Keratinocyte (primary cell): ENCODE measurements around the gene WBP1L. TPM values are rescaled to one million over a fixed set of nuclear protein-coding genes. Genes with fewer than 3 reads are reported as not detected.

ENCODE experiments used
- DNase-seq: peaks from one replicate; pipeline ENCODE4 v3.0.0-alpha.2; 2011; ENCODE audit warnings: low read depth, missing footprints, low spot score
- FAIRE-seq: peaks from 2 replicates; lab custom pipeline; 2011; peaks lifted over from hg19 to GRCh38; lab: Jason Lieb, UNC
- H2AFZ ChIP-seq: 2 replicates; pipeline ENCODE4 v1.6.0; 2012; ENCODE audit warnings: low read length, control low read depth, inconsistent platforms; ENCODE audit not compliant: control insufficient read depth
- H3K27ac ChIP-seq: 2 replicates; pipeline ENCODE4 v1.5.1; 2011; ENCODE audit warnings: low read length; ENCODE audit not compliant: control insufficient read depth, insufficient read depth
- H3K27me3 ChIP-seq: 3 replicates; pipeline ENCODE4 v1.6.0; 2011; ENCODE audit warnings: low read length; ENCODE audit not compliant: control insufficient read depth, insufficient read depth; ENCODE audit errors: extremely low read depth
- H3K36me3 ChIP-seq, 2 experiments: 2 replicates in 1 of 2; 3 replicates in 1 of 2; pipeline ENCODE4 v1.5.1; 2011; ENCODE audit warnings: low read length in 2 of 2, mild to moderate bottlenecking in 1 of 2; ENCODE audit not compliant: control insufficient read depth in 2 of 2, insufficient read depth in 2 of 2; ENCODE audit errors: extremely low read depth in 1 of 2
- H3K4me1 ChIP-seq: 3 replicates; pipeline ENCODE4 v1.5.1; 2011; ENCODE audit warnings: low read length; ENCODE audit not compliant: control insufficient read depth, insufficient read depth; ENCODE audit errors: extremely low read depth
- H3K4me2 ChIP-seq: 3 replicates; pipeline ENCODE4 v1.6.0; 2011; ENCODE audit warnings: low read depth, low read length; ENCODE audit not compliant: control insufficient read depth, insufficient read depth; ENCODE audit errors: extremely low read depth
- H3K4me3 ChIP-seq, 3 experiments: fragments of 200-600 bp in 1 of 3; sonication (generic) in 1 of 3; 2 replicates in 2 of 3; 3 replicates in 1 of 3; pipeline ENCODE4 v1.5.1; 2011 to 2016; ENCODE audit warnings: low read length in 3 of 3, mild to moderate bottlenecking in 3 of 3, control low read depth in 2 of 3, inconsistent platforms in 1 of 3, low read depth in 1 of 3, mixed read lengths in 1 of 3, mixed run types in 1 of 3, moderate library complexity in 1 of 3; ENCODE audit not compliant: control insufficient read depth in 2 of 3, insufficient read depth in 2 of 3; ENCODE audit errors: extremely low read depth in 1 of 3
- H3K79me2 ChIP-seq: 2 replicates; pipeline ENCODE4 v1.6.0; 2012; ENCODE audit warnings: low read length; ENCODE audit not compliant: control insufficient read depth, insufficient read depth
- H3K9ac ChIP-seq: 3 replicates; pipeline ENCODE4 v1.6.0; 2011; ENCODE audit warnings: low read length; ENCODE audit not compliant: control insufficient read depth, insufficient read depth; ENCODE audit errors: extremely low read depth
- H3K9me1 ChIP-seq: 3 replicates; pipeline ENCODE4 v1.6.0; 2011; ENCODE audit warnings: low read length; ENCODE audit not compliant: control insufficient read depth, insufficient read depth; ENCODE audit errors: extremely low read depth
- H3K9me3 ChIP-seq: 2 replicates; pipeline ENCODE4 v1.5.1; 2012; ENCODE audit warnings: low read depth, low read length; ENCODE audit not compliant: control insufficient read depth
- H4K20me1 ChIP-seq: 3 replicates; pipeline ENCODE4 v1.6.0; 2011; ENCODE audit warnings: low read length; ENCODE audit not compliant: control insufficient read depth, insufficient read depth; ENCODE audit errors: extremely low read depth
- EZH2 ChIP-seq: IDR thresholded peaks from one replicate; pipeline ENCODE4 v1.6.1; 2012; ENCODE audit warnings: inconsistent platforms, mild to moderate bottlenecking, low read length, moderate library complexity
- dilution Hi-C: fragments of 300-500 bp; cut with MboI; formaldehyde crosslinking; loops from one replicate; pipeline ENCODE4 v1.7.0; 2020; ENCODE audit warnings: low sequenced_read_pairs; ENCODE audit not compliant: extremely low pct_ligation_motif_present
- polyA plus RNA-seq, 5 experiments: library from polyadenylated mRNA; depleted of rRNA in 3 of 5; stranded (reverse) in 3 of 5; stranded (forward) in 1 of 5; unstranded in 1 of 5; fragments of >200 nt; gene quantifications; 1 replicate in 1 of 5; 2 replicates in 3 of 5; 3 replicates in 1 of 5; pipeline versions ENCODE4 v1.2.1 to v1.2.3, GENCODE V29; 2011 to 2012; ENCODE audit warnings: missing spikeins in 2 of 5, low read depth in 1 of 5, low replicate concordance in 1 of 5
- TF ChIP-seq, protein P1 (sequence below), 3 experiments: IDR thresholded peaks in 1 of 3; conservative IDR thresholded peaks in 1 of 3; optimal IDR thresholded peaks in 1 of 3; 2 replicates in 2 of 3; 3 replicates in 1 of 3; pipeline versions ENCODE3 to v1.5.1; 2011; ENCODE audit warnings: low read length in 3 of 3, mild to moderate bottlenecking in 3 of 3, moderate library complexity in 2 of 3, control low read depth in 1 of 3, inconsistent platforms in 1 of 3; ENCODE audit not compliant: insufficient read depth in 2 of 3; ENCODE audit errors: extremely low read depth in 1 of 3

The WBP1L gene
- polyA plus RNA-seq, 1 donor (not counting 4 experiments of a cell fraction or from before 2014, with no cell fraction given) = 24.3 TPM

DNA sequence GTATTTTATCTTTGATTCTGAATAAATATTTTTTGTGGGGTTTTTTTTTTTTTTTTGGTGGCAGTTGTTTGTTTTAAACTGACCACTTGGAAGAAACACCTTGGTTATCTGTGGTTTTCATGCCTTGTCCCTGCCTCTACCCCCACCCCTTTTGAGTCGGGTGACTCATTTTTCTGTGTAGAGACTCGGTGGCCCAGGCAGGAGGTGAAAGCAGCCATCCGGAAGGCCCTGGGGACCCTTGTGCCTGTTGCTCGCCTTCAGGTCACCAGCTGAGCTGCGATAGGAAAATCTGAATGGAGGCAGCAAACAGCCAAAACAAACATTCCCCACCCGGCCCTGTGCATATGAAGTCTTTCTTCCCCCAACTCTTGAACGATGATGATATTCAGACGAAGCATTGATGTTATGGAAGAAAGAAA lies 70.7 kb downstream of the WBP1L start:
- Histone ChIP-seq H3K9ac (no peak overlapping the region), H3K79me2 (no peaks in the 10 kb centered on the region), H3K4me3 (no peak overlapping the region), H3K27me3 (no peaks in the 10 kb centered on the region), H4K20me1 (no peaks in the 10 kb centered on the region), H3K9me3 (no peaks in the 10 kb centered on the region), H2AFZ (no peak overlapping the region), H3K4me2 (no peak overlapping the region), H3K4me1 (peaks cover 19% of the 10 kb centered on the region), H3K27ac (no peak overlapping the region), H3K36me3 (peaks cover 4 to 14% of the 10 kb centered on the region in 2 experiments), H3K9me1 (no peaks in the 10 kb centered on the region)
- dilution Hi-C loops = no loop called here
- TF ChIP-seq, protein P1, sequence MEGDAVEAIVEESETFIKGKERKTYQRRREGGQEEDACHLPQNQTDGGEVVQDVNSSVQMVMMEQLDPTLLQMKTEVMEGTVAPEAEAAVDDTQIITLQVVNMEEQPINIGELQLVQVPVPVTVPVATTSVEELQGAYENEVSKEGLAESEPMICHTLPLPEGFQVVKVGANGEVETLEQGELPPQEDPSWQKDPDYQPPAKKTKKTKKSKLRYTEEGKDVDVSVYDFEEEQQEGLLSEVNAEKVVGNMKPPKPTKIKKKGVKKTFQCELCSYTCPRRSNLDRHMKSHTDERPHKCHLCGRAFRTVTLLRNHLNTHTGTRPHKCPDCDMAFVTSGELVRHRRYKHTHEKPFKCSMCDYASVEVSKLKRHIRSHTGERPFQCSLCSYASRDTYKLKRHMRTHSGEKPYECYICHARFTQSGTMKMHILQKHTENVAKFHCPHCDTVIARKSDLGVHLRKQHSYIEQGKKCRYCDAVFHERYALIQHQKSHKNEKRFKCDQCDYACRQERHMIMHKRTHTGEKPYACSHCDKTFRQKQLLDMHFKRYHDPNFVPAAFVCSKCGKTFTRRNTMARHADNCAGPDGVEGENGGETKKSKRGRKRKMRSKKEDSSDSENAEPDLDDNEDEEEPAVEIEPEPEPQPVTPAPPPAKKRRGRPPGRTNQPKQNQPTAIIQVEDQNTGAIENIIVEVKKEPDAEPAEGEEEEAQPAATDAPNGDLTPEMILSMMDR (optimal IDR thresholded peaks at IDR 0.05 in 1 of 3, IDR thresholded peaks at IDR 0.05 in 1 of 3, conservative IDR thresholded peaks at IDR 0.05 in 1 of 3; ENCODE audit: extremely low read depth in 1 of 3, insufficient read depth in 2 of 3, low read length in 3 of 3) = no peak
- TF ChIP-seq EZH2 = no peak
- no peak for DNase-seq
- FAIRE-seq = no peak

DNA sequence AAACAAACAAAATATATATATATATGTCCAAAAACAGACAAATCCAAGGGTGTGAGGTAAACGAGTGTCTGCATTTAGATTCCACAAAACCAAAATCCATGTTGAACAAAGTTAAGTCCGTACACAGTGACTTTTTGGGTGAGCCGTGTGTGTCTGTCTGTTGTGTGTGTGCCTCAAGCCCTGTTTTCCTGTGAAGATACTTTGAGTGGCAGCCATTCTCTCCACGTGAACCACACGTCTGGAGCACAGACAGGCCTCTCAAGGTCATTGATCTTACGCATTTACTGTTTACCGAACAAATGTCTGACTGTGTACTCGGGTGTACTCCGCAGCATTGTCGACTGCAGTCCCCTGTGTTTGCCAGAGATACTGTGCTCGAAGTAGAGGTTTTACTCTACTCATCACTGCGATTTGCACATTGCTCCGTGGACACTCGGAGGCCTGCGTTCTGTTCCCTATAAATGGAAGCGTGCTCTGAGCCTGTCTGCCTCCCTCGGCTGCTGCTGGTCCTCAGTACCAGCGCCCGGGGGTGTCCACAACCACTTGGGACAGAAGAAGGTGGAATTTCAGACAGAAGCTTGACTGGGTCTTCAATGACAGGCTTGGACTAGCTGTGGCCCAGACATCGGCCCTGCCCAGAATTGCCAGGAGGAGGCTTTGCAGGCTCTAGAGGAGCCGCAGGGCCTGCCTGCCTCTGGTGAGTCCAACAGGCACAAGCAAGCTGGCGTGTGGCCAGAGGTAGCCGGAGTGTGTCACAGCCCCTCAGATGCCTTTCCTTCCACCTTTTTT lies 71.3 kb downstream of the WBP1L start:
- TF ChIP-seq, protein P1 (optimal IDR thresholded peaks at IDR 0.05 in 1 of 3, IDR thresholded peaks at IDR 0.05 in 1 of 3, conservative IDR thresholded peaks at IDR 0.05 in 1 of 3; ENCODE audit: extremely low read depth in 1 of 3, insufficient read depth in 2 of 3, low read length in 3 of 3) = no peak
- no peak for TF ChIP-seq EZH2
- H4K20me1 ChIP-seq = no peaks in the 10 kb centered on the region
- H3K4me1 ChIP-seq = peaks cover 19% of the 10 kb centered on the region
- DNase-seq (no peak), FAIRE-seq (no peak)
- peak overlapping the region; percentile 41 for H3K27ac ChIP-seq
- H3K79me2 ChIP-seq = no peaks in the 10 kb centered on the region
- H3K27me3 ChIP-seq = no peaks in the 10 kb centered on the region
- no peaks in the 10 kb centered on the region for H3K9me1 ChIP-seq
- no peak overlapping the region for H2AFZ ChIP-seq
- H3K9ac ChIP-seq = no peak overlapping the region
- H3K36me3 ChIP-seq = peaks cover 0 to 13% of the 10 kb centered on the region in 2 experiments
- H3K4me2 ChIP-seq = peak overlapping the region; percentile 17
- dilution Hi-C loops = no loop called here
- H3K4me3 ChIP-seq = no peak overlapping the region
- H3K9me3 ChIP-seq = no peaks in the 10 kb centered on the region
